HG03280 (cell line): Measurements from ENCODE around the gene KCNJ16.

Experiments used
- ATAC-seq: cut with Tn5 transposase; IDR thresholded peaks from one replicate; pipeline ENCODE4 v1.9.1; 2021; ENCODE audit warnings: mild to moderate bottlenecking, moderate library complexity; ENCODE audit not compliant: unreplicated experiment

The KCNJ16 gene

DNA sequence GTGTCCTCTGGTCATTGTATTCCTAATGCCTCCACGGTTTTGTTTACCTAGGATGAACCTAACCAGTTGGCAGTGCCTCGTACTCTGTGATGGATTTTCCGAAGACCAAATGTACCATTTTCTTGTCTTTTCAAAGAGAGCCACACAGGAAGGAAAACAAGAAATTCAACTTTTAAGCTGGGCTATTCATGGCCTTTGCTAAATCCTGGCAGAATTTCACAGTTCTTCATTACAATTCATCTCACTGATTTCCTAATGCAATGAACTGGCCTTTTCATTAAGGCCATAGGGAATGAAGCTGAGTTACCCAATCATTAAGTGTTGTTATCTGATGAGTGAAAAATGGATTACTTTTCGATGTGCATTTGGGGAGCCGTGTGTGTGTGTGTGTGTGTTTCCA, 7.9 kb upstream of the KCNJ16 start:
- ATAC-seq = no peak

DNA sequence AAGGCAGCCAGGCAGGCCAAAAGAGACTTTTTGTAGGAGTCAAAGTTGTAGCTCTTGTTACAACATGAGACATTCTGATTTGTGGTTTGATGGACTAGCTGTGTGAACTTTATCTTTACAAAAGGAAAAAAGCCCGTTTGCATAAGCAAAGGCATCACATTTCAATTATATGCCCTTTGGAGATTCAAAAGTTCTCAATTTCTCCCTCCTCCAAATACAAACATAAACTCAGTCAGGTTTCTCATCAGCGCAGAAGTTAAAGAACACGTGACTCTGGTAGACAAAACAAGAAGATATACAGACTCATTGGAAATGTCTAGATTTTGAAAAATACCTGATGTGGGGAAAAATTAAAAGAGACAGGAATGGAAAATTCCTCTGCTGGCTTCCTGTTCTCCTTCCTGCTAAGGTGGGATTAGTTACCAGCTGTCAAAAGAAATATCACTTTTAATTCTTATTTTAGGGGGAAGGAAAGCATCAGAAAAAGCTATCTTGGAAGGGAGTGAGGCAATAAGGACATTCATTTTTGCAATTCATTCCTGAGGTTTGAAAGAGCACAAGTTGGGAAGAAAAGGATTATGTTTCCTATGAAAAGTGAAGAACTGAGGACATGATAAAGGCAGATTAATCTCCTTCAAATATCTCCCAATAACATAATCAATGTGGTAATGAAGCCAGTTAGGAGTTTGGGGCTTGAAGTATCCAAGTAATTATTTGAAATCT, 4.6 kb upstream of the KCNJ16 start:
- no peak for ATAC-seq

DNA sequence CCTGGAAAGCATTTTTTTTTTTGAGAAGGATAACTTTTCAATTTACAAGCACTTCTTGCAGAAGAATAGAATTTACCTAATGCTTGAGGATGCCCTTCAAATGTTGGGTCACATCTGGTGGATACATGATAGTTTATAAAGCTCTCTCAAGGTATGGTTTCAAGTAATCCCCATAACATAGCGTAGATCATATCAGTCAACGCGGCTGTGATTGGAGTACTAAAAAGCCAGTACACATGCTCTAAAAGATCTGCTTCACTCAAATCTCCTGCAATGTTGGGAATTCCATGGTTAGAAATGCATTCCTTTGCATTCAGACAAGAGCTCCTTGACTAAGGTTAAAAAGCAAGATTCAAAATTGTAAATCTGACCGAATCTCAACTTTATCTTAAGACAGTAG, 3.9 kb upstream of the KCNJ16 start:
- ATAC-seq = no peak

DNA sequence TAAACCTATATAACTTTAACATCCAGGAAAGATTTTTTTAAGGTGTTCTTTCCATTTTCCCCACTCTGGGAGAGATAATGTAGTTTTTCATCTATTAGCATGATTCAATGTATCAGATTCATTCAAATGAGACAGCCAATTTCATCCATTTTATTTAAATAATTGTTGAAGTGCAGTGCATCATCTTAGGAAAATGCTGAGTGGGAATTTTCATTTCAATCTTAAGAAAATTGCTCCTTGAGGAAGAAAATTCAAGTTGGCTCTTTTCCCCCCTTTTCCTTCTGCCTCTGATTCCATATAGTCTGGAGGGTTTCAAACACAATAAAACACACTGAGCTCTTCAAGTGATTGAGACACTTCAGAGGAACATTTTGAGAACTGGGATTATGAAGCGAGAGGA, 3.4 kb upstream of the KCNJ16 start:
- ATAC-seq = no peak

DNA sequence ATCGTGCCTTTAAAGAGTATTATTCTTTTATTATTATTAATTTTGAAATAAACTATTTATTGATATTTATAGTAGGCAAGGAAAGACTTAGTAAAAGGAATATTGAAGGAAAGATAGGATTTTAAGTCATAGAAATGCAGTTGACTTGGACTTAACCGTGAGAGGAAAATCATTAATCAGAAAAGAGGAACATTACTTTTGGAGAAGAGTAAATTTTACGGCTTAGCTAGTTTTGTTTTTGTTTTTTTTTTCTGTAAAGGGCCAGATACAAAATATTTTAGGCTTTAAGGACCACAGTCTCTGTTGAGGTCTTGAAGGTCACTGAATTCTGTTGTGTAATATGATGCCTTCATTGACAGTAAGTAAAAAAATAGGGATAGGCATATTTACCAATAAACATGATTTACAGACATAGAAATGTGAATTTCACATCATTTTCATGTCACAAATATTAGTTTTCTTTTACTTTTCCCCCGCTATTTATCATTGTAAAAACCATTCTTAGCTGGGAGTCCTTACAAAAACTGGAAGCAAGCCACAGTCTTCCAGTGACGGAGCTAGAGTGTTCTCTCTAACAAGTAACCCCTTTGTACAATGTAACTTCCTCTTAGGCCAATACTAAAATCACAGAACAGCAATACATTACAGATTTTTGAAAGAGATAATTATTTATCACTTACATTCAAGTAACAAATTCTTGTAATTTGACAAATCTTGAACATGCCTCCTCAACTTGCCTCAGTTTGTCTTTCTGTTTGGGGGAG, 2.3 kb upstream of the KCNJ16 start:
- no peak for ATAC-seq

DNA sequence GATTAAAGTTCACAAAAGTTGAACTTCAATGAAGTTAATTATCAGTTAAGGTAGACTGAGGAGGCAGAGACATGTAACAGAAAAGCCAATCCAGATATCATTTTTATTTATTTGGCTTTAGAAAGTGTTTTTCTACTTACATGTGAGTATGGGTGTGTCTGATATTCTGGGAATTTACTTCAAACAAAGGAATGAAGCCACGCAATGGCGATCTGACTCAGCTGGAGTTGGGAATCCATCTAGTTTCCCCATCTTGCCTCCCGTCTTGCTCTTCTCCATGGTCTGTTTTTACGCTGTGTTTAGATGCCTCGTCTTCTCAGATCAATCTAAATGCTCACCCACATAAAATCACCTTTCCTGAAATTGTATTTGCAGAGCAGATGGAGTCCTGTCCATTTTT, 1.7 kb upstream of the KCNJ16 start:
- ATAC-seq = no peak

DNA sequence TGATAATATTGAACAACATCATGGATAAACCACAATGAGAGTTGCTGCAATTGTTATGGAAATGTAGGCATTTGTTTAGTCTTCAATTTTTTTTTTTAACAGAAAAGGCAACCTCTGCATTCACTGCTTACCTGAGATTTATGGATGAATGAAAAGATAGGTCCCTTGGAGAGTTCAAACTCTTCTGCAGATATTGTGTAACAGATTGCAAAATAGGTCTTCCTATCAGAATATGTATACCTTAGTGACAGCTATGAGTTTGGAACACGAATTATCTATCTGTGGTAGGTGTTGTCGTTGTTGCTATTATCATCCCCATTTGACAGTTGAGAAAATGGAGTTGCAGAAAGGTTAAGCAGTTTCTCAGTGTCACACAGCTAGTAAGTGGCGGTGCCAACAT, 1.2 kb upstream of the KCNJ16 start:
- no peak for ATAC-seq

DNA sequence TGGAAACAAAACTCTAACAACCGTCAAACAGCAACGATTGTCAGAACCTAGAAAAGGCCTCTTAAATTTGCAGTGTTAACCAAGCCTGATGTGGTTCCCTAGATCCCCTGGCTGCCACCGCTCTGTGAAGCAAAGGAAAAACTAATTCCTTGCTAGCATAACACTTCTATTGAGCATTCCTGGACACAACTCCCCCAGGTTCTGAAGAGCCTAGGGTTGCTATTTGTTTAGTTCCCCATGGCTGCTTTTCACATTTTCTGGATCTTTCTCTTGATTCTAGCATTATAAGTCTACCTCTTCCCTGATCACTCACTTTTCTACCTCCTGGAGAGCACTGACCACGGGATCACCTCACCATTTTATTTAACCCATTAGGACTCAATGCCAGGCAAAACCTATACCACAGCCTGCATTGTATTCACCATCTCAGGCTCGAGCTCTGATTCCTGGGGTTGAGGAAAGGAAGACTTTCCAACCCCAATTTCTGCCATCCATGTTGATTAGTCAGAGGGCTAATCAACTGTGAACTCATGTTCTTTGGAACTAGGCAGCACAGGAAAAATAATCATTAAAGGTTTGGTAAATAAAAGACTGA, 692 bp upstream of the KCNJ16 start:
- ATAC-seq = no peak

DNA sequence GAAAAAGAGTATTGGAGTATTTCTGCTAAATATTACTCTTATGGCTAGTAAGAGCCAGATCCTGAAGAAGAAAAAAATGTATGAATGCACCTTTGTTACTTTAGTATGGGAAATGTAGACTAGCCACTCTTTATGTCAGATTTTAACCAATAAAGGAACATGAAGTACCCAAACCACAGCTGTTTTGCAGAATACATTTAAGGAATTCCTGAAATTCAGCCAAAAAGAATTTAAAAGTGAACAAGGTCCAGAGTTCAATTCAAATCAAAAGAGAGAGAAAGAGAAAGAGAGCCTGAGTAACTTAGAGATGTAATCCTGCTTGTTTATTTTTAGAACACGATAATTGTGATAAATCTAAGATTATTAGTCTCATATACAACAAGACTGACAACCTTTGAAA, 1.2 kb downstream of the KCNJ16 start:
- ATAC-seq = no peak

DNA sequence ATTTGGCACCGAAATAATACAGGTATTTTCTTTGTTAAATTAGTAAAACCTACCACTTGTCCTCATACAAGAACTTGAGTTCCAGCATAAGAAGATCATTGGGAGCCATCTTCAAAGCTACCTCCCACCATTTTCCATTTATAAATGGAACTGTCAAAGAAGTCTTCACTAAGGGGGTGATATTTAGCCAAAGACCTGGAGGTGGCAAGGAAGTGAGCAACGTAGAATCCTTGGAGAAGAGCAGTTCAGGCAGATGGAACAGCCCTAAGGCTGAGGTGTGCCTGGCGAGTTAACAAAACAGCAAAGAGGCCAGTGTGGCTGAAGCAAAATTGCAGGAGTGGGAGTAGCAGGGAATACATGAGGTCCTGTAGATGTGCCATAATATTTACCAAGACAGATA, 1.8 kb downstream of the KCNJ16 start:
- ATAC-seq = no peak

DNA sequence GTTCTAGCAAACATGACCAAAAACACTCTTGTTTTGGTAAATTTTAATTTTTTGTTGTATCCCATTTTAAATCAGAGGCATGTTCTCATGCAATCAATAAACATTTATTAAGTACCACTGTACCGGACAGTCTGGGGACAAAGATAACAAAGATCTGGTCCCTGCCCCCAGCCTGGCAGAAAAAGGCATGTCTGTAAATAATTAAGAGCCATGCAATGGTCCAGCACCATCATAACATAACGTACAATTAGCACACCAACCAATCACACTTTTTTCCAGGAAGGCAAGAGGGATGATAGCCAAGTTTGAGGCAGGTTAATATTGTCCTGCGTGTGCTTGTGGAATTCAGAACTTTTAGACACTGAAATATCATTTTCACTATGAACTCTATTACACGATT, 3.5 kb downstream of the KCNJ16 start:
- ATAC-seq = no peak

DNA sequence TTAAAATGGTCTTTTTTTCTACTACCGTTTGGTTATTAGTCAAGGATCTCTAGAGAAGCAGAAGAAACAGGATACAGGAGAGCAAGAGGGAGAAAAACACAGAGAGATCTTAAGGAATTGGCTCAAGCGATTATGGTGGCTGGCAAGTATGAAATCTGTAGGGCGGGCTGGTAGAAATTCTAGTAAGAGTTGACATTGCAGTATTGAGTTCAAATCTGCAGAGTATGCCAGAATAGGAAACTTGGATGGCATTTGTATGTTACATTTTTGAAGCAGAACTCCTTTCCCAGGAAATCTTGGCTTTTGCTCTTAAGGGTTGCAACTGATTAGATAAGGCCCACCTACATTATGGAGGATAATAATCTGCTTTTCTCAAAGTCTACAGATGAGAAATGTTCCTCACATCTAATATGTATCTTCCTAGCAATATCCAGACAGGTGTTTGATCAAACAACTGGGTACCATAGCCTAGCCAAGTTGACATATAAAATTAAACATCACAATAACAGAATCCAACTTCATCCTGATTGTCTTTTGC, 4.0 kb downstream of the KCNJ16 start:
- no peak for ATAC-seq

DNA sequence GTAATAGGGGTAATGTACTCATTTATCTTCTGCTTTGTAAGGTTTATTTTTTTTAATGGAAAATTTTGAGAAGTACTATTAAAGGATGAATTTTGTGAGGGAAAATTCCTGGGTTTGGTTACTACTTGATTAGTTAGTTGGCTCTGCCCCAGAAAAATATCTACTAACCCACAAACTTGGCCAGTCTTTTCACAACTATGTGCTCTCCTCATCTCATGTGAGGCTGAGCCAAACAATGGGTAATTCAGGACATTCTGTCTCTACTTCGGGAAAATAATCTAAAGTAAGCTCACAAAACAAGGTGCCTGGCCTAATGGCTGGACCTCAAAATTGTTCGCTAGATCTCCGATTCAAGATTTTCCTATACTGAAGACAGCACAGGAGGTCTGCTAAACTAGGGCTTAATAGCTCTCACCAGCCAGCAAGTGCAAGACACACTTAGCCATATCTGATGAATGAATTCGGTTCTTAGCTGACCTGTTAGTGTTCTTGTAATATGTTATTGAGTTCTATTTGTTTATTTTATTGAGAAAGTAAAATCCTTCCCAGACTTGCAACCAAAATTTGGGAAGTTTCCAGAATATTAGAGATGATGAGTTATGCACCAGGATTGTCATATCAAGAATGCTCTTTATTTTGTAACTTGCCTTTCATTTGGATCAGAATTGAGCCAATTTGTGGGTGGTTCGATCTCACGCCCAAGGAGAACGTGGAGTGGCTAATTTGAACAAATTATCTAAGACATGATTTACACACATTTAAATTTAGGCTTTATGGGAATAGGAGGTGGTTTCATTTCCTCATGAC, 5.7 kb downstream of the KCNJ16 start:
- no peak for ATAC-seq

DNA sequence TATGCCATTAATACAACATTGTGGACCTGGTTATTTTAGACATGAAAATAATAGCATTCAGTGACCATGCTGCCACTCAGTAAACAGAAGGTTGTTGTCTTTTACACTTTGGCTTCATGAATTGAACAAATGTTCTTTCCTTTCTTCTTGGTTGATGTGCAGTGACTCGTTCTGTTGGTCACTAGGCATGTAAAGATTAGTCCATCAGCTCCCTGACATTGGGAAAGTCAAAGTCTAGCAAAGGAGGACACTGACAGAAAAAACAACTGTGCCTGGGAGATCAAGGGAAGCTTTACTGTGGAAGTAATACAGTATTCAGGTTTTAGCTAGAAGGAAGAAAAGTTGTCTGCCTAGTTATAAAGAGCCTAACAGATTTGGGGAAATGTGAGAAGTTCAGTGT, 6.9 kb downstream of the KCNJ16 start:
- no peak for ATAC-seq

DNA sequence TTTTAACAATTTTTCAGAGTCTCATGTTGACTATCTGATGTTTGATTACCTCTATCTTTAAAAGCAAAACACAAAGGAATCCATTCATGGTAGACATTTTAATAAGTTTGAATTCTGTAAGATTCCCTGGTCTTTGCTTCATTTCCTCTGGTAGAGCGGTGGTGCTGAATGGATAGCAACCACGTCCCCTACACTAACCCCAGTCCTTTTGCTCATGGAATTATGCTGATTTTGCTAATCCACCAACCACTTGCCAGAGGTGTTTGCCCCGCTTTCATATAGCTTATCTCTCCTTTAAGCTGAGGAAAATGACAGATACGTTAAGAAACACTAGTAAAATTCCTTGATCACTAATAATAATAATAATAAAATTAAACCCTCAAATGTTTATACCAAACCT, 9.5 kb downstream of the KCNJ16 start:
- ATAC-seq = no peak

DNA sequence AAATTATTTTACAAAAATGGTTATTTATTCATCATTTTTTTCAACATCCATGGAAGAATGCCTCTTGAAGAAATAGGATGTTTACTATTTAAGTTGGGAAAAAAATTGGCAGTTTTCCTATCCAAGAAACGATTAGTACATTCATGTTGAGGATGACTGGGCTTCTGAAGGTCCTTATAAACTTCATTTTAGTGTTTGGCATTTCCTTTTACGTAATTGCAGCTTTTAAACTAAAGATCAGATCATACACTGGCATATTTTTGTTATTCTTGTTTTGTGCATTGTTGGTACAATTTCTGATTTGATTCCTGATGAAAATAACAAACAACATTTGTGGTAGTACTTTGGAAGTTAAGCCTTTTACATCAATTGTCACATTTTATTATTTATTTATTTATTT, 11.5 kb downstream of the KCNJ16 start:
- no peak for ATAC-seq

DNA sequence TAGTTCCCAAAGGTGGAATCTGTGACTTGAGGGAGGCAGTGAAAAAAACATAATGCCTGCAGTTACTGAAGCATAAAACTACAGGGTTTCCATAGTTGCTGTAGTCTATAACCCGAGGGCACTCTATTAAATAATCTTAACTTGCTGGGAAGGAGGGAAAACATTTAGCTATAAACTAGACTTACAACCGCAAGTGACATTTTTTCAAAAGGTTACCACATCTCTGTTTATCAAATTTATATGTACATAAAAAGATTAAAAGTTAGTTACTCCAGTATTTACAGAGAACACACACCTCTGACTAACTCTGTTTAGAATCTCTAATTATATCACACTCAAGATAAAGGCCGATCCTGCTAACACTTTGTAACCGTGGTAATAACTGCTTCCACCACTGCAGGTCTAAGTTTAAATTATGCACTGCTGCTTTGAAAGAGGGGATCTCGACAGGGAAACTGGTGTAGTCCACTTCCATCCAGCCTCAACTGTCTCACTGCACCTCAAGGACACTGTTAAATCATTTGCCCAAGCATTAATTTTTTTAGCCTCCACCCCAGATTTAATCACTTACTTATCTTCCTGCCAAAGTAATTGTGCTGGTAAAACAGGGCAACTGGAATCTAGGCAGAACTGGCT, 14.6 kb downstream of the KCNJ16 start:
- ATAC-seq = no peak

DNA sequence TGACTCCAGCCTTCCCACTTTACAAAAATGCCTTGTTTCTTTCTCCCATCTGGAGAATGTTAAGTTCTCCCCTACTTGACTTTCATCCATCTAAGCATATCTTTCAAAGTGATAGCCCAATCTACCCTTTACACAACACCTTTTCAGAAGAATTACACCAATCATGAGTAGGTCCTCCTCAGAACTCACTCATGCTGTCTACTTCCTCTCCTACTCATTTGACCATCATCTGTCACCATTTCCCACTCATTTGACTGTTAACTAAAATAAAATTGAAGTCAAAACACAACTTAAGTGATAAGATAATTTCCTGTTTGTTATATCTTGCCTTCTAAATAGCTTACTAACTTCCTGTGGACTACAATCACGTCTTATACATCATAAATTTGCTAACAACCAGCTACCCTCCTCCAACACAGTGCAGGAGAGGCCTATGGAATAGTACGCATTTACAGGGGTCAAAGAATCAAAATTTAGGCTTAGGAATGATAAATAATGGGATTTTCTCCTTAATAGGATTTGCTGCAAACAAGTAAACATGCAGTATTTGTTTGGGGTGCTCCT, 16.1 kb downstream of the KCNJ16 start:
- ATAC-seq = no peak

DNA sequence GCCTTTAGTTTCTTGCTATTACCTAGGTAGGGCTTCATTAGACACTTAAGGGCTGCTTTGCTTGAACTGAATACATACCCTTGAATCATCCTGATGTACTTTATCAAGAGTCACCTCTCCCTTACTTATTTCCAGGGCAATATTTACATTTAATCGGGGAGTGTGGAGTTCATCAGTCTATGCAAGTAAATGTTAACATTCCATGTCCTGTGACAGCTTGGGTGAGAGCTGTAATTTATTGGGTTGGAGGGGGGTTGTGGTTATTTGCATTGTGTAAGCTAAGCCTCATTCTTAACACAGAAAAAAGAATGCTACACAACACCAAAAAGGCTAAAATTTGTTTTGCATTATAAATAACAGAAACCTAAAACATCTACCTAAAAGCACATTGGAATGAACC, 16.7 kb downstream of the KCNJ16 start:
- no peak for ATAC-seq

DNA sequence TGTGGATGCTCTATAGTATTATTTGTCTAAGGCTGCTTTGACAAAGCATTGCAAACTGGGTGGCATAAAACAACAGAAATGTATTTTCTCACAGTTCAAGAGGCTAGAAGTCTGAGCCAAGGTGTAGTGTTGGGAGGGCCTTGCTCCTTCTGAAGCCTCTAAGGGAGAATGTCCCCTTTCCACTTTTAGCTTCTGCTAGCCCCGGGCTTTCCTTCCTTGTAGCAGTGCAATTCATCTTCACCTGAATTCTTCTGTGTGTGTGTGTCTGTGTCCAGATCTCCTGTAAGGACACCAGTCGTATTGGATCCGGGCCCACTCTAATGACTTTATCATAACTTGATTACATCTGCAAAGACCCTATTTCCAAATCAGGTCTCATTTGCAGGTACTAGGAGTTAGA, 18.1 kb downstream of the KCNJ16 start:
- no peak for ATAC-seq
